Smooth muscle cell of the umbilical artery (primary cell): ENCODE measurements around the gene KCNH6. TPM values are rescaled to one million over a fixed set of nuclear protein-coding genes. Genes with fewer than 3 reads are reported as not detected.

Experiments used
- total RNA-seq: library from RNA; depleted of rRNA; stranded (reverse); fragments of >200 nt; gene quantifications from 2 replicates; pipeline ENCODE4 v1.2.3, GENCODE V29; 2014

The KCNH6 gene
- not detected in 2 replicates for total RNA-seq

DNA sequence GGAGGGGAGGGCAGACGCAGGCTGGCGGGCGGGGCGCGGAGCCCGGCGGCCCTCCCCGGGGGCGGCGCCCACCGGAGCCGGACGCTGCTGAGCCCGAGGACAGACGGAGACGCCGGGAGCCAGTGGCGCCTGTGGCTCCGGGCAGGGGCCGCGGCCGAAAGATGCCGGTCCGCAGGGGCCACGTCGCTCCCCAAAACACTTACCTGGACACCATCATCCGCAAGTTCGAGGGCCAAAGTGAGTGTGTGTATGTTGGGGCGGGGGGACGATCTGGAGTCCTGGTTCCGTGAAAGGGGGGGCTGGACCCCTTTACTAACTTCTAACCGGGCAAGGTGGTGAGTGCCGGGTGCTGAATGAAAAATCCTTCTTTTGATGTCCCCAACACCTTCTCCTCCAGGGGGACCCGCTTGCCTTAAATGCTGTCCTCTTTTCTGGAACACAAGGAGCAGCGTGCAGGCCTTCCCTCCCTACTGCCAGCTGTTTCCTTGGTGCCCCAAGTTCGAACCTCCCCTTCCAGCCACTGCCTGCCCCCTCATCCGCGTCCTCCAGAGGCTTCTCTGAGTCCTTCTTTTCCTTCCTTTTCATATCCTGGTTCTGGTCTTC lies at the start of gene KCNH6:
Gene KCNH6 (plus strand): TSS at position 106 of the 603 bp plus-strand sequence. CDS start 56 bp downstream, at position 162.

DNA sequence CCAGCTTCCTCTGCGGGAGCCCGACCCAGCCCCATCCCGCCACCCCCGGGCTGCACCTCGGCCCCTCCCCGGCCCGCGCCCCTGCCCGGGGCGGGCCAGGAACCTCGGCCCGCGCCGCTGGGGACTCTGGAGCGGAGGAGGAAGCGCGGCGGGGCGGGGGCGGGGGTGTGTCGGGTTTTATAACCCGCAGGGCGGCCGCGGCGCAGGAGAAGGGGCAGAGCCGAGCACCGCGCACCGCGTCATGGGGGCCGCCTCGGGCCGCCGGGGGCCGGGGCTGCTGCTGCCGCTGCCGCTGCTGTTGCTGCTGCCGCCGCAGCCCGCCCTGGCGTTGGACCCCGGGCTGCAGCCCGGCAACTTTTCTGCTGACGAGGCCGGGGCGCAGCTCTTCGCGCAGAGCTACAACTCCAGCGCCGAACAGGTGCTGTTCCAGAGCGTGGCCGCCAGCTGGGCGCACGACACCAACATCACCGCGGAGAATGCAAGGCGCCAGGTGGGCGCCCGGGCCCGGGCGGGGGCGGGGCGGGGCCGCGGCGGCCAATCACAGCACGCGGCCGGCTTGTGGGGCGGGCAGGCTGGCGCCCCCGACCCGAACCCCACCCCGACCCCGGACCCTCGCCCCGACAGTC lies 46.2 kb upstream of the KCNH6 start, which contains the start of gene ACE:
Gene ACE (plus strand): TSS at position 208 of the 626 bp plus-strand sequence. CDS start 34 bp downstream, at position 242.

GRCh38 chr17:63549946-63550816 lies 27.0 kb downstream of the KCNH6 start, which contains the start of gene DCAF7:
Gene DCAF7, plus strand, starts transcription at chr17:63550477. Its CDS starts 201 bp downstream, at chr17:63550678.

Other genes starting within 250 kb of the KCNH6 start
- 11.4 and 27.9 TPM in 2 replicates for gene CYB561, start 77.1 kb upstream of the KCNH6 start, total RNA-seq
- gene ACE, start 46.3 kb upstream of the KCNH6 start, total RNA-seq: 0.59 and 1.1 TPM in 2 replicates
- gene DCAF7, start 27.1 kb downstream of the KCNH6 start, total RNA-seq: 14.3 and 23.9 TPM in 2 replicates
- gene TACO1, start 77.5 kb downstream of the KCNH6 start, total RNA-seq: 12.5 and 17.2 TPM in 2 replicates
- gene MAP3K3, start 99.1 kb downstream of the KCNH6 start, total RNA-seq: 27.6 and 39.1 TPM in 2 replicates
- 7.4 and 16.4 TPM in 2 replicates for gene LIMD2, start 176.8 kb downstream of the KCNH6 start, total RNA-seq
- gene STRADA, start 218.4 kb downstream of the KCNH6 start, total RNA-seq: 21.1 and 23.8 TPM in 2 replicates